HepG2 (cell line): Measurements from ENCODE around the gene TBC1D5. TPM values are rescaled to one million over a fixed set of nuclear protein-coding genes. Genes with fewer than 3 reads are reported as not detected.

Source experiments
- ATAC-seq: fragments of 200-7000 bp; cut with Tn5 transposase; 3 replicates; pipeline ENCODE4 v1.9.1; 2020; ENCODE audit warnings: mild to moderate bottlenecking, moderate library complexity
- BruUV-seq: library from RNA; stranded (reverse); fragments of 400-500 nt; replicated peaks from 2 replicates; lab custom pipeline; 2021; lab: Mats Ljungman, UMichigan
- CTCF ChIA-PET: fragments of 300-600 bp; formaldehyde crosslinking; extraction: SDS; loops from one replicate; lab custom pipeline; 2021; ENCODE audit warnings: low total read pairs, inconsistent platforms, low intra/inter-chr PET ratio; lab: Yijun Ruan, JAX
- POLR2A ChIA-PET: fragments of 350-600 bp; sonication (Branson Sonifier 250); formaldehyde crosslinking; loops from one replicate; lab custom pipeline; 2020; ENCODE audit warnings: antibody characterized with exemption, inconsistent platforms; lab: Yijun Ruan, JAX
- DNase-seq: peaks from one replicate; pipeline ENCODE4 v3.0.0-alpha.2; 2015; ENCODE audit warnings: low spot score
- FAIRE-seq: peaks from 3 replicates; lab custom pipeline; 2011; peaks lifted over from hg19 to GRCh38; lab: Jason Lieb, UNC
- H2AFZ ChIP-seq: one replicate; pipeline ENCODE4 v1.6.1; 2011; ENCODE audit warnings: low read length, inconsistent platforms
- H3K27ac ChIP-seq: fragments of 300-600 bp; 3 replicates; pipeline ENCODE4 v1.8.0; 2011; ENCODE audit warnings: mixed run types, mild to moderate bottlenecking, mixed read lengths, low read length, inconsistent platforms; ENCODE audit not compliant: insufficient read depth; ENCODE audit errors: extremely low read length
- H3K27me3 ChIP-seq, 2 experiments: fragments of 200-600 bp in 1 of 2; 2 replicates in 1 of 2; 3 replicates in 1 of 2; pipeline versions ENCODE4 v1.6.0 to v1.8.0; 2011; ENCODE audit warnings: low read length in 2 of 2, mild to moderate bottlenecking in 2 of 2, moderate library complexity in 2 of 2, inconsistent platforms in 1 of 2; ENCODE audit not compliant: insufficient read depth in 2 of 2, control insufficient read depth in 1 of 2
- H3K36me3 ChIP-seq, 2 experiments: fragments of 200-600 bp in 1 of 2; replicated peaks in 1 of 2; 2 replicates in 1 of 2; 3 replicates in 1 of 2; pipeline versions ENCODE4 v1.5.1 to v1.8.0; 2011; ENCODE audit warnings: low read length in 2 of 2, inconsistent platforms in 1 of 2; ENCODE audit not compliant: insufficient read depth in 2 of 2, control insufficient read depth in 1 of 2
- H3K4me1 ChIP-seq: 2 replicates; pipeline ENCODE4 v1.5.1; 2012; ENCODE audit warnings: low read length, inconsistent platforms; ENCODE audit not compliant: insufficient read depth
- H3K4me2 ChIP-seq: 2 replicates; pipeline ENCODE4 v1.6.0; 2011; ENCODE audit warnings: low read depth, low read length, inconsistent platforms
- H3K4me3 ChIP-seq, 3 experiments: fragments of 200-600 bp in 1 of 3; sonication (generic), shearing (Covaris generic) in 1 of 3; replicated peaks in 1 of 3; 2 replicates each; pipeline ENCODE4 v1.5.1; 2011 to 2016; ENCODE audit warnings: low read length in 3 of 3, inconsistent platforms in 2 of 3, low read depth in 2 of 3, mild to moderate bottlenecking in 2 of 3, control low read depth in 1 of 3, mixed read lengths in 1 of 3; ENCODE audit not compliant: insufficient read depth in 1 of 3
- H3K79me2 ChIP-seq: one replicate; pipeline ENCODE4 v1.6.1; 2011; ENCODE audit warnings: low read length, inconsistent platforms; ENCODE audit not compliant: insufficient read depth
- H3K9ac ChIP-seq: 2 replicates; pipeline ENCODE4 v1.6.0; 2011; ENCODE audit warnings: mild to moderate bottlenecking, low read depth, low read length, inconsistent platforms; ENCODE audit not compliant: insufficient read depth
- H3K9me3 ChIP-seq: 2 replicates; pipeline ENCODE4 v1.5.1; 2012; ENCODE audit warnings: mild to moderate bottlenecking, low read length
- H4K20me1 ChIP-seq: 2 replicates; pipeline ENCODE4 v1.6.0; 2011; ENCODE audit warnings: inconsistent platforms, mild to moderate bottlenecking, low read length, moderate library complexity; ENCODE audit not compliant: insufficient read depth
- CCAR2 ChIP-seq: fragments of 200-400 bp; formaldehyde crosslinking; optimal IDR thresholded peaks from 2 replicates; pipeline ENCODE3; 2018; ENCODE audit warnings: low read depth, mild to moderate bottlenecking, low read length, moderate library complexity
- FOXA1 ChIP-seq, 2 experiments: fragments of 450-650 bp in 1 of 2; sonication (generic) in 1 of 2; formaldehyde crosslinking in 1 of 2; IDR thresholded peaks; 2 replicates each; pipeline versions ENCODE4 v1.4.0 to v1.6.1; 2016 to 2020; ENCODE audit warnings: missing genetic modification reagents in 1 of 2
- FOXO1 ChIP-seq: sonication (generic); formaldehyde crosslinking; IDR thresholded peaks from 2 replicates; pipeline ENCODE4 v1.4.0; 2020; ENCODE audit warnings: missing genetic modification reagents
- FOXP1 ChIP-seq, 2 experiments: fragments of 450-650 bp in 1 of 2; IDR thresholded peaks; 2 replicates each; pipeline ENCODE4 v1.6.1; 2017 to 2018; ENCODE audit warnings: antibody characterized with exemption in 1 of 2
- IKZF4 ChIP-seq: sonication (generic); formaldehyde crosslinking; IDR thresholded peaks from 2 replicates; pipeline ENCODE4 v1.5.1; 2020; ENCODE audit warnings: borderline replicate concordance, mild to moderate bottlenecking, low read depth, missing genetic modification reagents; ENCODE audit errors: not compliant biosample characterization
- JARID2 ChIP-seq: sonication (generic); formaldehyde crosslinking; IDR thresholded peaks from 2 replicates; pipeline ENCODE4 v1.8.1; 2023; ENCODE audit warnings: missing genetic modification reagents, inconsistent platforms; ENCODE audit not compliant: insufficient replicate concordance
- MTERF4 ChIP-seq: sonication (generic); formaldehyde crosslinking; IDR thresholded peaks from 2 replicates; pipeline ENCODE4 v1.8.0; 2023; ENCODE audit warnings: mild to moderate bottlenecking, missing genetic modification reagents
- NCOA5 ChIP-seq: sonication (generic); formaldehyde crosslinking; IDR thresholded peaks from 2 replicates; pipeline ENCODE4 v1.4.0; 2020; ENCODE audit warnings: missing genetic modification reagents
- SP5 ChIP-seq: IDR thresholded peaks from 2 replicates; pipeline ENCODE4 v1.6.1; 2016; ENCODE audit warnings: low read depth, borderline replicate concordance
- TBX2 ChIP-seq: sonication (generic); formaldehyde crosslinking; IDR thresholded peaks from 2 replicates; pipeline ENCODE4 v1.5.0; 2020; ENCODE audit warnings: missing genetic modification reagents, mild to moderate bottlenecking, borderline replicate concordance
- THAP11 ChIP-seq: IDR thresholded peaks from 2 replicates; pipeline ENCODE4 v1.6.1; 2016; ENCODE audit warnings: missing biosample characterization, missing genetic modification reagents
- YEATS2 ChIP-seq: sonication (generic); formaldehyde crosslinking; IDR thresholded peaks from 2 replicates; pipeline ENCODE4 v1.4.0; 2020; ENCODE audit warnings: missing genetic modification reagents, borderline replicate concordance
- ZKSCAN5 ChIP-seq: sonication (generic); formaldehyde crosslinking; IDR thresholded peaks from 2 replicates; pipeline ENCODE4 v1.5.1; 2020; ENCODE audit warnings: mild to moderate bottlenecking, missing genetic modification reagents
- ZNF318 ChIP-seq: sonication (generic); formaldehyde crosslinking; IDR thresholded peaks from 2 replicates; pipeline ENCODE4 v1.4.0; 2020; ENCODE audit warnings: mild to moderate bottlenecking, missing genetic modification reagents
- ZNF552 ChIP-seq: sonication (generic); formaldehyde crosslinking; IDR thresholded peaks from 2 replicates; pipeline ENCODE4 v1.9.0; 2022; ENCODE audit warnings: missing genetic modification reagents, mild to moderate bottlenecking, borderline replicate concordance
- ZNF761 ChIP-seq: sonication (generic); formaldehyde crosslinking; conservative IDR thresholded peaks from 2 replicates; pipeline ENCODE4 v1.4.0; 2020; ENCODE audit warnings: mild to moderate bottlenecking, missing genetic modification reagents
- in situ Hi-C: cut with HindIII; loops from 2 replicates; pipeline ENCODE4 v1.10.0; 2017; ENCODE audit warnings: low pct_unique_long_range_greater_than_20kb; ENCODE audit not compliant: extremely low pct_ligation_motif_present
- intact Hi-C: fragments of 100-400 bp; cut with micrococcal nuclease; formaldehyde crosslinking; loops from one replicate; pipeline ENCODE4 v1.10.0; 2022; ENCODE audit not compliant: unreplicated experiment
- polyA plus RNA-seq, 8 experiments: library from polyadenylated mRNA; depleted of rRNA in 3 of 8; stranded (reverse) in 7 of 8; unstranded in 1 of 8; fragments of >200 nt; fragmentation: Illumina TruSeq in 4 of 8; extraction: Trizol in 4 of 8; gene quantifications; 2 replicates each; pipeline versions ENCODE4 v1.2.1 to v1.2.3, GENCODE V29; 2011 to 2016; ENCODE audit warnings: low read depth in 4 of 8, missing spikeins in 1 of 8, mixed read lengths in 1 of 8; ENCODE audit not compliant: insufficient read depth in 1 of 8
- total RNA-seq, 5 experiments: library from RNA; depleted of rRNA; stranded (reverse); fragments of >200 nt; fragmentation: Illumina TruSeq; extraction: Trizol; gene quantifications; 2 replicates each; pipeline ENCODE4 v1.2.3, GENCODE V29; 2016; ENCODE audit warnings: low read depth in 1 of 5

TBC1D5 gene
- total and polyA plus RNA-seq, 2 of the 13 experiments (the other 11 are each of a cell fraction or from before 2014, with no cell fraction given), result 19.2 to 33.3 TPM

GRCh38 chr3:17300441-17300840, 442.0 kb downstream of the TBC1D5 start (continued):
- TF ChIP-seq ZNF552 (CRISPR knock-in tag), result no peak
- TF ChIP-seq CCAR2, result no peak
- no peak for TF ChIP-seq FOXO1 (CRISPR knock-in tag)
- no peak for TF ChIP-seq SP5 (CRISPR knock-in tag)
- TF ChIP-seq ZNF761 (CRISPR knock-in tag), result no peak
- TF ChIP-seq JARID2 (CRISPR knock-in tag), result no peak
- no peak for TF ChIP-seq THAP11 (CRISPR knock-in tag)
- TF ChIP-seq YEATS2 (CRISPR knock-in tag), result no peak
- no peak for TF ChIP-seq ZKSCAN5 (CRISPR knock-in tag)
- TF ChIP-seq MTERF4 (CRISPR knock-in tag), result no peak
- no peak for TF ChIP-seq TBX2 (CRISPR knock-in tag)
- no peak for TF ChIP-seq FOXA1 (IDR thresholded peaks at IDR 0.05)
- no peak for TF ChIP-seq FOXA1 (CRISPR knock-in tag; IDR thresholded peaks at IDR 0.05)

GRCh38 chr3:17298038-17298437, 444.4 kb downstream of the TBC1D5 start:
- no peaks in the 10 kb centered on the region for H3K79me2 ChIP-seq
- no peak overlapping the region for H3K4me3 ChIP-seq
- no peak overlapping the region for H3K27ac ChIP-seq
- ChIA-PET POLR2A (no interaction called here), CTCF (no interaction called here)
- intact Hi-C loops (no loop called here), in situ Hi-C loops (no loop called here)
- no peak for DNase-seq
- no peaks in the 10 kb centered on the region for H3K27me3 ChIP-seq
- no peaks in the 10 kb centered on the region for H3K36me3 ChIP-seq
- no peak for ATAC-seq
- no peaks in the 10 kb centered on the region for H3K4me1 ChIP-seq
- no peaks in the 10 kb centered on the region for H3K9me3 ChIP-seq
- H3K4me2 ChIP-seq, result no peak overlapping the region
- FAIRE-seq, result no peak
- no peak overlapping the region for H2AFZ ChIP-seq
- no peaks in the 10 kb centered on the region for H4K20me1 ChIP-seq
- BruUV-seq, result no TSS peak
- H3K9ac ChIP-seq, result no peak overlapping the region
- TF ChIP-seq IKZF4, result no peak
- TF ChIP-seq FOXP1 (IDR thresholded peaks at IDR 0.05), result no peak
- no peak for TF ChIP-seq FOXP1 (CRISPR knock-in tag; IDR thresholded peaks at IDR 0.05)
- TF ChIP-seq ZNF318, result no peak
- no peak for TF ChIP-seq NCOA5 (CRISPR knock-in tag)
